Subcutaneous abdominal adipose tissue (tissue), 5 donors: ENCODE results near the gene KLC1.

Experiments
- H3K27ac ChIP-seq: one replicate; pipeline ENCODE4 v1.7.0; 2013; ENCODE audit warnings: low read depth, mild to moderate bottlenecking, inconsistent platforms, low read length, moderate library complexity
- H3K27me3 ChIP-seq, 5 donors: one replicate each; pipeline ENCODE4 v1.7.0; 2013; ENCODE audit warnings: low read length in 5 of 5, inconsistent platforms in 1 of 5; ENCODE audit not compliant: control insufficient read depth in 5 of 5, insufficient read depth in 4 of 5
- H3K36me3 ChIP-seq, 5 donors: one replicate each; pipeline ENCODE4 v1.7.0; 2013; ENCODE audit warnings: low read length in 5 of 5; ENCODE audit not compliant: control insufficient read depth in 5 of 5, insufficient read depth in 5 of 5
- H3K4me1 ChIP-seq, 5 donors: one replicate each; pipeline ENCODE4 v1.7.0; 2013; ENCODE audit warnings: low read length in 5 of 5, mild to moderate bottlenecking in 3 of 5, moderate library complexity in 1 of 5; ENCODE audit not compliant: control insufficient read depth in 5 of 5, insufficient read depth in 5 of 5
- H3K4me3 ChIP-seq, 5 donors: one replicate each; pipeline ENCODE4 v1.7.0; 2013; ENCODE audit warnings: low read length in 5 of 5, low read depth in 1 of 5
- H3K9ac ChIP-seq, 5 donors: one replicate each; pipeline ENCODE4 v1.7.0; 2013; ENCODE audit warnings: low read length in 5 of 5, mild to moderate bottlenecking in 4 of 5, moderate library complexity in 3 of 5
- H3K9me3 ChIP-seq, 5 donors: one replicate each; pipeline ENCODE4 v1.7.0; 2013; ENCODE audit warnings: low read length in 5 of 5; ENCODE audit not compliant: control insufficient read depth in 5 of 5
- donor health status: healthy.
- donor health status: healthy.
- donor health status: healthy.
- donor health status: healthy.
- donor health status: healthy.

KLC1 gene

GRCh38 chr14:103714063-103714724 lies 85.2 kb downstream of the KLC1 start:
- no peaks in the 10 kb centered on the region for H3K27me3 ChIP-seq
- no peak overlapping the region for H3K9ac ChIP-seq
- H3K27ac ChIP-seq, result no peak overlapping the region
- H3K4me3 ChIP-seq, result peak overlapping the region in 3 of 5 donors; percentile 56 to 70 (median 62)
- no peaks in the 10 kb centered on the region for H3K9me3 ChIP-seq
- peaks cover 11 to 65% (median 57%) of the 10 kb centered on the region in 5 donors for H3K4me1 ChIP-seq
- H3K36me3 ChIP-seq, result no peaks in the 10 kb centered on the region

GRCh38 chr14:103715052-103716000 lies 86.3 kb downstream of the KLC1 start, which contains the start of the genes XRCC3 and ZFYVE21:
XRCC3 (minus strand) TSS chr14:103715451; CDS start chr14:103711087, 4,364 bp downstream.
ZFYVE21 (plus strand) TSS chr14:103715810; CDS start chr14:103715842, 32 bp downstream.
- Histone ChIP-seq H3K9ac (peak within 1 kb of the TSS in 4 of 5 donors; percentile 76 to 82 (median 78)), H3K4me1 (peaks cover 11 to 65% (median 57%) of the 10 kb centered on the region in 5 donors)

GRCh38 chr14:103716091-103716801 lies 87.2 kb downstream of the KLC1 start:
- Histone ChIP-seq H3K27ac (no peak overlapping the region), H3K4me1 (peaks cover 11 to 59% (median 52%) of the 10 kb centered on the region in 5 donors)

More at GRCh38 chr14:103715052-103716000, 86.3 kb downstream of the KLC1 start, which contains the start of the genes XRCC3 and ZFYVE21:
- H3K27ac ChIP-seq, result no peak within 1 kb of the TSS
- H3K9me3 ChIP-seq, result no peaks in the 10 kb centered on the region
- no peaks in the 10 kb centered on the region for H3K36me3 ChIP-seq
- H3K27me3 ChIP-seq, result no peaks in the 10 kb centered on the region
- peak within 1 kb of the TSS in 4 of 5 donors; percentile 68 to 80 (median 72) for H3K4me3 ChIP-seq

GRCh38 chr14:103716899-103717411 lies 87.9 kb downstream of the KLC1 start:
- Histone ChIP-seq H3K4me3 (peak overlapping the region; percentile 42 to 80 (median 70)), H3K4me1 (peaks cover 7 to 51% (median 44%) of the 10 kb centered on the region in 5 donors), H3K27ac (no peak overlapping the region), H3K27me3 (no peaks in the 10 kb centered on the region), H3K9me3 (no peaks in the 10 kb centered on the region), H3K9ac (peak overlapping the region in 3 of 5 donors; percentile 76 to 82 (median 79)), H3K36me3 (peaks cover 0 to 7% (median 0%) of the 10 kb centered on the region in 5 donors)

More at GRCh38 chr14:103716091-103716801, 87.2 kb downstream of the KLC1 start:
- Histone ChIP-seq H3K4me3 (peak overlapping the region in 4 of 5 donors; percentile 68 to 80 (median 72)), H3K27me3 (no peaks in the 10 kb centered on the region), H3K36me3 (peaks cover 0 to 3% (median 0%) of the 10 kb centered on the region in 5 donors), H3K9ac (peak overlapping the region in 4 of 5 donors; percentile 76 to 82 (median 78)), H3K9me3 (no peaks in the 10 kb centered on the region)

- no peak overlapping the region for H3K4me3 ChIP-seq
- no peak overlapping the region for H3K9ac ChIP-seq
- H3K27ac ChIP-seq, result no peak overlapping the region
- H3K4me1 ChIP-seq, result peaks cover 8 to 50% (median 43%) of the 10 kb centered on the region in 5 donors
- H3K36me3 ChIP-seq, result peaks cover 0 to 7% (median 0%) of the 10 kb centered on the region in 5 donors
- no peaks in the 10 kb centered on the region for H3K9me3 ChIP-seq
- H3K27me3 ChIP-seq, result no peaks in the 10 kb centered on the region
Measured at GRCh38 chr14:103718572-103718971, 89.6 kb downstream of the KLC1 start.

- H3K4me1 ChIP-seq, result peaks cover 8 to 52% (median 48%) of the 10 kb centered on the region in 5 donors
Measured at GRCh38 chr14:103719751-103720150, 90.7 kb downstream of the KLC1 start.

GRCh38 chr14:103721334-103722120 lies 92.5 kb downstream of the KLC1 start:
- Histone ChIP-seq H3K9ac (no peak overlapping the region), H3K9me3 (no peaks in the 10 kb centered on the region), H3K4me1 (peaks cover 8 to 48% (median 42%) of the 10 kb centered on the region in 5 donors), H3K27ac (no peak overlapping the region), H3K36me3 (peaks cover 0 to 24% (median 11%) of the 10 kb centered on the region in 5 donors), H3K4me3 (no peak overlapping the region), H3K27me3 (no peaks in the 10 kb centered on the region)

More at GRCh38 chr14:103719751-103720150, 90.7 kb downstream of the KLC1 start:
- no peak overlapping the region for H3K4me3 ChIP-seq
- H3K9me3 ChIP-seq, result no peaks in the 10 kb centered on the region
- peaks cover 0 to 11% (median 0%) of the 10 kb centered on the region in 5 donors for H3K36me3 ChIP-seq
- no peaks in the 10 kb centered on the region for H3K27me3 ChIP-seq
- H3K27ac ChIP-seq, result no peak overlapping the region
- no peak overlapping the region for H3K9ac ChIP-seq

- H3K9me3 ChIP-seq, result no peaks in the 10 kb centered on the region
- peak overlapping the region; percentile 89 for H3K27ac ChIP-seq
- no peaks in the 10 kb centered on the region for H3K27me3 ChIP-seq
- H3K4me3 ChIP-seq, result no peak overlapping the region
- H3K9ac ChIP-seq, result peak overlapping the region in 1 of 5 donors; percentile 8
- H3K4me1 ChIP-seq, result peaks cover 2 to 26% (median 21%) of the 10 kb centered on the region in 5 donors
- peaks cover 0 to 41% (median 23%) of the 10 kb centered on the region in 5 donors for H3K36me3 ChIP-seq
Measured at GRCh38 chr14:103723748-103724081, 94.7 kb downstream of the KLC1 start.
